ENCODE measurements around the gene GSTM1.
A peak's percentile ranks its signal among the peaks of the same experiment; 100 is the strongest.

The GSTM1 gene

GRCh38 chr1:109687641-109688499 lies at the start of gene GSTM1:
Gene GSTM1, plus strand, starts transcription at chr1:109687817. Its CDS starts 57 bp downstream, at chr1:109687874.
- no peak for DNase-seq (ENCODE audit: low spot score)

- no peak for DNase-seq (ENCODE audit: low spot score)
Measured at GRCh38 chr1:109639063-109639840, 48.4 kb upstream of the GSTM1 start.

DNA sequence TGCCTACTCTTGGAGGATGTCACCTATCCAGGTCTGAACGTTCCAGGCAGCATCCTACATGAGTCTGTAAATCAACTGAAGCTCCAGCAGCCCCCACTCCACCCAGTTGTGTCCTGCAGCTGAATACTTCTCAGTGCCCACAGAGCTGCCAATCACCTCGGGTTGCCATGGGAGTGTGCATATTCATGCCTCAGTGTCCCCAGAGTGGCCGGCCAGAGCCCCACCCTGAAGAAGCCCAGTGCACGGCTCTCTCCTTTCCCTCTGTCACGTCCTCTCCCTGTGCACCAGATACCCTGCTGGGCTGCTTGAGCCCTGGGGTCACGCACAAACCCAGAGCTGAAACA lies 47.8 kb upstream of the GSTM1 start:
- DNase-seq (ENCODE audit: low spot score), result no peak

GRCh38 chr1:109640285-109640865 lies 47.2 kb upstream of the GSTM1 start:
- peak; percentile 68 for DNase-seq (ENCODE audit: low spot score)

DNA sequence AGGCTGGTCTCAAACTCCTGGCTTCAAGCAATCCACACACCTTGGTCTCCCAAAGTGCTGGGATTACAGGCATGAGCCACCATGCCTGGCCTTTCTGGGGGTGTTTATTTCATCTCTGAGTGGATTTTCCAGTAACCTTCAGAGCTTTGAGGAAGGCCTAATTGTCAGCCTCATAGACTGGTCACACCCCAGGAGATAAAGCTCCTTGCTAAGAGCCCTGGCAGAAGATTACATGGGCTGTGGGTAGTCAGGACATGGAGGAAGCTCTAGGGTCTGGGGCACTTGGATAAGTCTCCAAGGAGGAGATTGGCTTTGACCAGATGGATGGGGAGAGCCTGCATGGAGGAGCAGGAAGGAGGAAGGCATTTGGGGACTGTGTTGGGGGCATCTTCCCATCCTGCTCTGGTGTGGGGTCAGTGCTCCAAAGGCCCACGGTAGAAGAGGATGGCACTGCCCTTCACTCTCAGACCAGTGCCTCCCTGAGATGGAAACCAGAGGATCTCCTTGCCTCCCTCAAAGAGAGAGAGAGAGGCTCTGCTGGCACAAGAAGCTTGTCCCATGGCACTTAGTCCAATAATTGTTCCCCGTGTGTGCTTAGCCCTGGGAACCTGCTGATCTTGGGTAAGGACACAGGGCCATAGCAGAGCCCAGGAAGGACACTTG lies 46.4 kb upstream of the GSTM1 start:
- DNase-seq (ENCODE audit: low spot score), result no peak

GRCh38 chr1:109641861-109642260 lies 45.8 kb upstream of the GSTM1 start:
- DNase-seq (ENCODE audit: low spot score), result no peak

DNA sequence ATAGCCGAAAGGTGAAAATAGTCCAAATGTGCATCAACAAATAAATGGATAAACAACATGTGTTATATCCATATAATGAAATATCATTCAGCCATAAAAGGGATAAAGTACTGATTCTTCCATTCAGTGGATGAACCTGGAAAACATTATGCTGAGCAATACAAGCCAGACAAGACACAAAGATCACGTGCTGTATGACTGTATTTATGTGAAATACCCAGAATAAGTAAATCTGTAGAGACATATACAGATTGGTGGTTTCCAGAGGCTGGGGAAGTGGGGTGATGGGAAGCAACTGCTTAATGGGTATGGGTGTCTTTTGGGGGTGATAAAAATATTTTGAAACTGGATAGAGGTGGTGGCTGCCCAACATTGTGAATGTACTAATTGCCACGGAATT lies 45.0 kb upstream of the GSTM1 start:
- DNase-seq (ENCODE audit: low spot score), result no peak

GRCh38 chr1:109643385-109644230 lies 44.0 kb upstream of the GSTM1 start:
- DNase-seq (ENCODE audit: low spot score), result peak; percentile 74

DNA sequence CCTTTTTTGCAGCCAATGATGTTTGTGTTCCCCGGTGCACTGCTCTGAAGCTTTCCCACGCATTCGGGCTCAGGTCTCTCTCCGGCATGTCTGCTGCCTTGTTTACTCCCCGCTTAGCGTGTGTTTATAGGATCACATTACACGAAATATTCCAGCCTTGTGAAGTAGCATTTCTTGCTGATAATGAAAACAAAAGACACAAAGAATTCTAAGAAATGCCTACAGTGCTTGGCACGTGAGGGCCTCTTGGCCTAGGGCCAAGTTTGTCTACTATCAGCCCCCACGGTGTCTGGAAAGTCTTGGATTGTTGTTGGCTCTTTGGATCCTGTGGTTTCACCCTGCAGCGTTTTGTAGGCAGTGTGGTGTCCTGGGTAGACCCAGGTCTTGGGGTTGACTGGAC lies 42.9 kb upstream of the GSTM1 start:
- no peak for DNase-seq (ENCODE audit: low spot score)

- peak; percentile 35 for DNase-seq (ENCODE audit: low spot score)
Measured at GRCh38 chr1:109649491-109649914, 38.1 kb upstream of the GSTM1 start.

GRCh38 chr1:109650609-109651008 lies 37.0 kb upstream of the GSTM1 start:
- DNase-seq (ENCODE audit: low spot score), result no peak

DNA sequence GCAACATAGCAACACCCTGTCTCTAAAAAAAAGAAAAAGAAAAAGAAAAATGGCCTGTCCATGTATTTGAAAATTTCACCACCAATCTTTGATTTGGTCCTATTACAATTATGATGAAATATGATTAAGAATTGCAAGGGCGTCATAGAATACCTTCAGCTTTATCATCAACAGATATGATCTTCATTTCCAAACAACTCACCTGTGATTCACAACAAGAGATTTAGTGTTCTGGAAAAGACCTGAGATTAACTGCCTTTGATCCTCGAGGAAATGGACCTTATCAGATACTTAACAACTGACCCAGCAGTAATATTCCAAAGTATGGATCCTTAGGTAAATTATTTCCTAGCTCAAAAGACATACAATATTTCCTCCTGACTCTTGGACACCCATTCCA lies 35.2 kb upstream of the GSTM1 start:
- DNase-seq (ENCODE audit: low spot score), result no peak

GRCh38 chr1:109653306-109653705 lies 34.3 kb upstream of the GSTM1 start:
- DNase-seq (ENCODE audit: low spot score), result no peak

DNA sequence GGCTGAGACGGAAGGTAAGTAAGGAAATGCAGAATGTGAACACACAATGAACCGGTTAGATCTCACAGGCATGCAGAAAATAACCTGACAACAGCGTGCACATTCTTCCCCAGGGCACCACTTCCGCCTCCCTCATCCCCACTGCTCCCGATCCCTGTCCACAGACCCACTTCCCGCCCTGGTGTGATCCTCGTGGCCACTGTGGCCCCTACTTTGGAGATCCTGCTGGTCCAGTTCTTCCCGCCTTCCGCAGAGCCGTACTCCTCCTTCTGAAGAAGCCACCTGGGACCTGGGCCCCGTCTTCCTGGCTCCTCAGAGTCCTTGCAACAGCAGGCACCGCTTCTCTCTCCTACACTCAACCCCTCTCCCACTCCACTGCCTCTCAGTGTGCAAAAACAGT lies 33.1 kb upstream of the GSTM1 start:
- no peak for DNase-seq (ENCODE audit: low spot score)

DNA sequence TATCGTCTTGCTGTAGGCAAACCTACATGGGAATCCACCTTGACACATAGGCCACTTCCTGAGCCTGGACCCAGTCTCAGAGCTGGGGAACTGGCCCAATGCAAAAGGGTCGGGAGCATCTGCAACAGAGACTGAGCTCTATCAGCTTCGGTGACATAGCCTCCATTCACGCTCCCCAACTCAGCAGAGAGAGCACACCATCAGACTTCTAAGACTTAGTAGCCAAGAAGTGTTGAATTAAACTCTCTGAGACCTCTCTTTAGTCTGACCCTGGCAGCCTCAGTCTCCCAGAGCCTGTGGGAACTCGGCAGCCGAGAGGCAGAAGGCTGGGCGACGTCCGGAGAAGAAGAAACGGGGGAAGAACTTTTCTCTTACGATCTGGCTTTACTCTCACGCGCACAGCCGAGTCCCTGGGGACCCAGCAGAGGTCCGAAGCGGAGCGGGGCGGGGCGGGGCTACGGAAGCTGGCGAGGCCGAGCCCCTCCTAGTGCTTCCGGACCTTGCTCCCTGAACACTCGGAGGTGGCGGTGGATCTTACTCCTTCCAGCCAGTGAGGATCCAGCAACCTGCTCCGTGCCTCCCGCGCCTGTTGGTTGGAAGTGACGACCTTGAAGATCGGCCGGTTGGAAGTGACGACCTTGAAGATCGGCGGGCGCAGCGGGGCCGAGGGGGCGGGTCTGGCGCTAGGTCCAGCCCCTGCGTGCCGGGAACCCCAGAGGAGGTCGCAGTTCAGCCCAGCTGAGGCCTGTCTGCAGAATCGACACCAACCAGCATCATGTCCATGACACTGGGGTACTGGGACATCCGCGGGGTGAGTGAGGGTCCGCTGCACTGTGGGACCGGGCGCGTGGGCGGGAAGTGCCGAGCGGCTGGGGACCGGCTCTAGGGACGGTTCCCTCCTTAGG lies 31.8 kb upstream of the GSTM1 start, which contains the start of gene GSTM4:
Gene GSTM4 (plus strand): TSS at position 485 of the 905 bp plus-strand sequence. CDS start 291 bp downstream, at position 776.
- DNase-seq (ENCODE audit: low spot score), result peak; percentile 85

- no peak for DNase-seq (ENCODE audit: low spot score)
Measured at GRCh38 chr1:109657395-109657794, 30.2 kb upstream of the GSTM1 start.

DNA sequence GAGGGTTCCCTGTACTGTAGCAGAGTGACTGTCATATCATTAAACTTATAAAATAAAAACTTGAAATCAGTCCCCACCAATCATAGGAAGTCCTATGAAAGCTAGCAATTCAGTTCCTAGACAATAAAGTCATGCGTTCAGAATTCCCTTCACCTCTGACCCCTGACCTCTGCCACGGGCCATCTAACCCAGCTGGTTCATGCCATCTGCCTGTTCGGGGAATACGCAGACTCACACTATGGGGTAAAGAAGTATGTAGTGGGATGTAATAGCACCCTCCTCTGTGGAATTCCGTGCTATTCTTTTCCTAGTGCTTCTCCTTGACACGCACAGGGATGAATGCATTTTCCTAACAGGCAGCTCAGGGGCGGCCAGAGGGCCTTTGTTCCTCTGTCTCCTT lies 29.6 kb upstream of the GSTM1 start:
- DNase-seq (ENCODE audit: low spot score), result no peak

DNA sequence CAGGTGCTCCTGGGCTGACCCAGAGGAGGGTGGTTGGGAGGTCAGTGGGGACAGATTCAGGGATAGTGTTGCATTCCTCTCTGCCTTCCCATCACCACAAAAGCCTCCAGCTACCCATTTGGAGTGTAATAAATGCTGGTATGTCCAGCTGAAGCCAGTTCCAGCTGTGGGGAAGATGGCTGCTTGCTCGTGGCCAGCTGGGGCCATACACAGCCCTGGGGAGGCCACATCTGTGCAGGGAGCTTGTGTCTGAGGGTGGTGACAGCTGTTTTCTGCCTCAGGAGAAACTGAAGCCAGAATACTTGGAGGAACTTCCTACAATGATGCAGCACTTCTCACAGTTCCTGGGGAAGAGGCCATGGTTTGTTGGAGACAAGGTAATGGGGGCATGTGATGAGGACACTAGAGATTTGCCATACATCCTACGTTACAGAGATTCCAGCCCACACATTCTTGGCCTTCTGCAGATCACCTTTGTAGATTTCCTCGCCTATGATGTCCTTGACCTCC lies 29.0 kb upstream of the GSTM1 start:
- no peak for DNase-seq (ENCODE audit: low spot score)

DNA sequence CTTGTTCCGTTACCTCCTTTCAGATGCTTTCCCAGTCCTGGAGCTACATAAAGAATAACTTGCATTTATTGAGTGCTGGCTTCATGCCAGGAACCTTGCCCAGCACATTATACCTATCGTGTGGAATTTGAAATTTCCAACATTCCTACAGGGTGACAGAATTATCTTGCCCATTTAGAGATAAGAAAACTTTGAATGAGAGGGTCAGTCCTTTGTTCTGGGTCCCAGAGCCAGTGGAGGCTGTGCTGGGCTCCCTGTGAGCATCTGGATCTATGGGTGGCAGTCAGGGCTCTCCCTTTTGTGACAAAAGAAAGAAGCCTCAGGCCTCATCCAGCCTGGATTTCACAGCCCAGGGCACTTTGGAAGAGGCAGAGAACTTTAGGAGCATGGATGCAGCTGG lies 28.5 kb upstream of the GSTM1 start:
- no peak for DNase-seq (ENCODE audit: low spot score)
